Upper lobe of left lung (tissue), 6 donors: ENCODE results near the gene TRIM27. TPM values are rescaled to one million over a fixed set of nuclear protein-coding genes. Genes with fewer than 3 reads are reported as not detected.
"Not testable (repeated sequence)": the region's sequence is repeated elsewhere in the genome, so short reads cannot be mapped to it uniquely, and the experiment has no call there.

ENCODE experiments used
- ATAC-seq, 2 donors: fragments of 200-7000 bp; cut with Tn5 transposase; one replicate each; pipeline ENCODE4 v1.9.1; 2022; ENCODE audit warnings: mild to moderate bottlenecking in 2 of 2, moderate library complexity in 2 of 2; ENCODE audit not compliant: low FRiP score in 2 of 2
- DNase-seq, 2 donors: peaks; one replicate each; pipeline ENCODE4 v3.0.0-alpha.2; 2019 to 2020
- H3K27ac ChIP-seq, 4 donors: fragments of 200-600 bp; sonication (generic); one replicate each; pipeline ENCODE4 v1.5.1; 2016 to 2019
- H3K27me3 ChIP-seq, 4 donors: fragments of 200-600 bp; sonication (generic); one replicate each; pipeline ENCODE4 v1.5.1; 2017 to 2019
- H3K36me3 ChIP-seq, 4 donors: fragments of 200-600 bp; sonication (generic); one replicate each; pipeline ENCODE4 v1.5.1; 2016 to 2019
- H3K4me1 ChIP-seq, 4 donors: fragments of 200-600 bp; sonication (generic); one replicate each; pipeline ENCODE4 v1.5.1; 2018 to 2019
- H3K4me3 ChIP-seq, 4 donors: fragments of 200-600 bp; sonication (generic); one replicate each; pipeline ENCODE4 v1.5.1; 2017 to 2019; ENCODE audit warnings: mild to moderate bottlenecking in 2 of 4, moderate library complexity in 1 of 4
- H3K9me3 ChIP-seq, 4 donors: fragments of 200-600 bp; sonication (generic); one replicate each; pipeline ENCODE4 v1.5.1; 2018 to 2019
- EP300 ChIP-seq, 4 donors: sonication (generic); formaldehyde crosslinking; IDR thresholded peaks; one replicate each; pipeline ENCODE4 v1.5.1; 2017; ENCODE audit warnings: antibody characterized with exemption in 4 of 4, control low read depth in 2 of 4
- POLR2A ChIP-seq, 4 donors: fragments of 450-650 bp; IDR thresholded peaks; one replicate each; pipeline ENCODE4 v1.5.1; 2016 to 2017; ENCODE audit warnings: antibody characterized with exemption in 4 of 4, mild to moderate bottlenecking in 2 of 4
- POLR2AphosphoS5 ChIP-seq, 2 donors: sonication (generic); formaldehyde crosslinking; IDR thresholded peaks; one replicate each; pipeline ENCODE4 v1.5.1; 2017; ENCODE audit warnings: antibody characterized with exemption in 2 of 2
- WGBS, 2 donors: methylation state at CpG; one replicate each; pipeline ENCODE4 v1.1.5; 2017 to 2018; 5-methylcytosine and 5-hydroxymethylcytosine counted together
- small RNA-seq, 4 donors: library from RNA; depleted of rRNA; stranded (forward); fragments of <200 nt; gene quantifications; one replicate each; pipeline ENCODE3, GENCODE V24; 2016
- total RNA-seq, 6 donors: library from RNA; depleted of rRNA in 4 of 6; stranded (reverse); fragments of >200 nt in 4 of 6; gene quantifications; one replicate each; pipeline versions ENCODE4 v1.1.0 to v1.2.1, GENCODE V29; 2016 to 2021
- TF ChIP-seq, protein P1 (sequence below), 6 experiments: fragments of 450-650 bp in 4 of 6; fragments of 200-600 bp in 2 of 6; sonication (generic) in 2 of 6; IDR thresholded peaks; one replicate each; pipeline ENCODE4 v1.5.1; 2016 to 2019; ENCODE audit warnings: antibody characterized with exemption in 6 of 6
- donor health status: DM: no; HTN: no; CAD: no; lungs with moderate emphysema.
- donor health status: DM: no; HTN: yes; CAD: no; lungs with severe emphysema.

The TRIM27 gene
- total RNA-seq, 6 donors from 2014 or later, result 45.8 to 90.1 (median 55.5) TPM

GRCh38 chr6:28860581-28860980 lies 63.2 kb downstream of the TRIM27 start:
- ATAC-seq (no peak), DNase-seq (no peak)
- Histone ChIP-seq H3K27me3 (no peaks in the 10 kb centered on the region), H3K4me3 (no peak overlapping the region), H3K36me3 (no peaks in the 10 kb centered on the region), H3K27ac (no peak overlapping the region), H3K4me1 (peaks cover 4 to 8% (median 6%) of the 10 kb centered on the region in 4 donors), H3K9me3 (no peaks in the 10 kb centered on the region)
- no peak for TF ChIP-seq POLR2A (IDR thresholded peaks at IDR 0.05)
- TF ChIP-seq POLR2AphosphoS5 (IDR thresholded peaks at IDR 0.05), result no peak
- no peak for TF ChIP-seq EP300 (IDR thresholded peaks at IDR 0.05)
- TF ChIP-seq, protein P1, sequence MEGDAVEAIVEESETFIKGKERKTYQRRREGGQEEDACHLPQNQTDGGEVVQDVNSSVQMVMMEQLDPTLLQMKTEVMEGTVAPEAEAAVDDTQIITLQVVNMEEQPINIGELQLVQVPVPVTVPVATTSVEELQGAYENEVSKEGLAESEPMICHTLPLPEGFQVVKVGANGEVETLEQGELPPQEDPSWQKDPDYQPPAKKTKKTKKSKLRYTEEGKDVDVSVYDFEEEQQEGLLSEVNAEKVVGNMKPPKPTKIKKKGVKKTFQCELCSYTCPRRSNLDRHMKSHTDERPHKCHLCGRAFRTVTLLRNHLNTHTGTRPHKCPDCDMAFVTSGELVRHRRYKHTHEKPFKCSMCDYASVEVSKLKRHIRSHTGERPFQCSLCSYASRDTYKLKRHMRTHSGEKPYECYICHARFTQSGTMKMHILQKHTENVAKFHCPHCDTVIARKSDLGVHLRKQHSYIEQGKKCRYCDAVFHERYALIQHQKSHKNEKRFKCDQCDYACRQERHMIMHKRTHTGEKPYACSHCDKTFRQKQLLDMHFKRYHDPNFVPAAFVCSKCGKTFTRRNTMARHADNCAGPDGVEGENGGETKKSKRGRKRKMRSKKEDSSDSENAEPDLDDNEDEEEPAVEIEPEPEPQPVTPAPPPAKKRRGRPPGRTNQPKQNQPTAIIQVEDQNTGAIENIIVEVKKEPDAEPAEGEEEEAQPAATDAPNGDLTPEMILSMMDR (IDR thresholded peaks at IDR 0.05), result no peak
- 48 to 52% methylated on average over 6 of the region's 6 CpGs for WGBS, 2 donors

- H3K36me3 ChIP-seq, result no peaks in the 10 kb centered on the region
- no peak overlapping the region for H3K4me3 ChIP-seq
- no peaks in the 10 kb centered on the region for H3K4me1 ChIP-seq
- DNase-seq (no peak), ATAC-seq (no peak)
- WGBS, 2 donors, result 85 to 86% methylated on average over 3 of the region's 3 CpGs
- no peak for TF ChIP-seq POLR2A (IDR thresholded peaks at IDR 0.05)
- no peak for TF ChIP-seq EP300 (IDR thresholded peaks at IDR 0.05)
- TF ChIP-seq, protein P1 (IDR thresholded peaks at IDR 0.05), result no peak
- TF ChIP-seq POLR2AphosphoS5 (IDR thresholded peaks at IDR 0.05), result no peak
- no peaks in the 10 kb centered on the region for H3K27me3 ChIP-seq
- no peaks in the 10 kb centered on the region for H3K9me3 ChIP-seq
- H3K27ac ChIP-seq, result no peak overlapping the region
These were observed 64.8 kb downstream of the TRIM27 start for GRCh38 chr6:28858963-28859362.

- Histone ChIP-seq H3K27me3 (no peaks in the 10 kb centered on the region), H3K27ac (no peak overlapping the region), H3K9me3 (no peaks in the 10 kb centered on the region), H3K4me3 (no peak overlapping the region), H3K4me1 (no peaks in the 10 kb centered on the region), H3K36me3 (no peaks in the 10 kb centered on the region)
- no peak for TF ChIP-seq POLR2A (IDR thresholded peaks at IDR 0.05)
- TF ChIP-seq EP300 (IDR thresholded peaks at IDR 0.05), result no peak
- TF ChIP-seq POLR2AphosphoS5 (IDR thresholded peaks at IDR 0.05), result no peak
- DNase-seq (no peak), ATAC-seq (no peak)
- WGBS, 2 donors, result 44 to 69% methylated on average over 1 of the region's 1 CpG
These were observed 67.2 kb downstream of the TRIM27 start for GRCh38 chr6:28856620-28857005.

DNA sequence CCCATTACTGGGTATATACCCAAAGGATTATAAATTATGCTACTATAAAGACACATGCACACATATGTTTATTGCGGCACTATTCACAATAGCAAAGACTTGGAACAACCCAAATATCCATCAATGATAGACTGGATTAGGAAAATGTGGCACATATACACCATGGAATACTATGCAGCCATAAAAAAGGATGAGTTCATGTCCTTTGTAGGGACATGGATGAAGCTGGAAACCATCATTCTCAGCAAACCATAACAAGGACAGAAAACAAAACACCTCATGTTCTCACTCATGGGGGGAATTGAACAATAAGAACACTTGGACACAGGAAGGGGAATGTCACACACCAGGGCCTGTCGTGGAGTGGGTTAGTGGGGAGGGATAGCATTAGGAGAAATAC lies 69.4 kb downstream of the TRIM27 start:
- DNase-seq, H3K4me1 ChIP-seq, H3K27me3 ChIP-seq, H3K4me3 ChIP-seq, H3K9me3 ChIP-seq, H3K27ac ChIP-seq, ATAC-seq, H3K36me3 ChIP-seq: not testable (repeated sequence)
- 88 to 91% methylated on average over 2 of the region's 2 CpGs for WGBS, 2 donors

Small RNAs within 50 kb of the gene (small RNA-seq; reads per million reads assigned to genes)
- gene RNU6-930P, result 0 reads per million in 4 donors

Other genes starting within 250 kb of the TRIM27 start
- gene ZNF311, start 81.3 kb upstream of the TRIM27 start, total RNA-seq, result 1 to 10 TPM in 4 of 6 donors, under 1 TPM in 1, not detected in 1; 0.76 to 6.3 (median 1.7) TPM
- not detected for gene OR2W1, start 121.2 kb upstream of the TRIM27 start, total RNA-seq
- gene OR2B3, start 163.3 kb upstream of the TRIM27 start, total RNA-seq, result not detected
- under 1 TPM in 1 of 6 donors, not detected in 5; 0.49 TPM for gene OR2J1, start 175.5 kb upstream of the TRIM27 start, total RNA-seq
- not detected for gene OR2J3, start 184.1 kb upstream of the TRIM27 start, total RNA-seq
- not detected for gene OR2J2, start 246.9 kb upstream of the TRIM27 start, total RNA-seq